GM19452 (cell line): ENCODE measurements around the gene AHCYL2.
"Not testable (repeated sequence)": the region's sequence is repeated elsewhere in the genome, so short reads cannot be mapped to it uniquely, and the experiment has no call there.

Experiments used
- ATAC-seq: cut with Tn5 transposase; IDR thresholded peaks from one replicate; pipeline ENCODE4 v1.9.1; 2021; ENCODE audit not compliant: unreplicated experiment

Gene AHCYL2

DNA sequence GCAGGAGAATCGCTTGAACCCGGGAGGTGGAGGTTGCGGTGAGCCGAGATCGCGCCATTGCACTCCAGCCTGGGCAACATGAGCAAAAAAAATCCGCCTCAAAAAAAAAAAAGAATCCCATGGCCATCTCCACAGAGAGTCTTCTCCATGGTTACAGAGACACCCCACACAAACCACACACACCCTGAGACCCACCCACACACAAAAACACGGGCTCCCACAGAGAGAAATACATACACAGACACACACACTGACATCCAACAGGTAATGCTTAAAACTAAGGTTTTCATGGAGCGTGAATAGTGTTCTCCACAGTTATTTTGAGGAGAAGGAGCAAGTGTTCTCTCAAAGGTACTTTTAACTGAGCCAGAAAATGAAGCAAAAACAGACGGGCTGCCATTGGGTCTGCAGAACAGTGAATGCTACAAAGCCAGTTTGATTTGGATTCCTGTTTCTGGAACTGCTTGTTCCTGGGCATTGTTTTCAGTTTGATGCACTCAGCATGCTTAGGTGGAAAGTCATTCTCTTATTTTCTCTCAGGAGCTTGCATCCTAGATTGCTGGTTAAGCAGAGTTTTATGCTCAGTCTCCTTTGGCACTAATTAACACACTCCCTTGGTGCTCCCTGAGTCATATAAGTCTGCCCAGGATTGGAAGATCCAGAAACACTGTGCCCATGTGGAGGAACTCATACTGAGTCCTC lies 15.4 kb downstream of the AHCYL2 start:
- no peak for ATAC-seq

DNA sequence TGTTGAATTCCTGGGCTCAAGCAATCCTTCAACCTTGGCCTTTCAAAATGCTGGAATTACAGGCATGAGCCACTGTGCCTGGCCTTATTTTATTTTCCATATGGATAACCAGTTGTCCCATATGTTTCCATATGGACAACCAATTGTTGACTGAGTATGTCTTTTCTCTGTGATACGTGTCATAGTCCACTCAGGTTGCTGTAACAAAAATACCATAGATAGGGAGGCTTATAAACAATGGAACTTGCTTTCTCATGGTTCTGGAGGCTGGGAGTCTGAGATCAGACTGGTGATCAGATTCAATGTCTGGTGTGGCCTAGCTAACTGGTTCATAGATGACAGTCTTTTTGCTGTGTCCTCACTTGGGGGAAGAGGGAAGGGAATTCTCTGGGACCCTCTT lies 19.4 kb downstream of the AHCYL2 start:
- ATAC-seq, result no peak

DNA sequence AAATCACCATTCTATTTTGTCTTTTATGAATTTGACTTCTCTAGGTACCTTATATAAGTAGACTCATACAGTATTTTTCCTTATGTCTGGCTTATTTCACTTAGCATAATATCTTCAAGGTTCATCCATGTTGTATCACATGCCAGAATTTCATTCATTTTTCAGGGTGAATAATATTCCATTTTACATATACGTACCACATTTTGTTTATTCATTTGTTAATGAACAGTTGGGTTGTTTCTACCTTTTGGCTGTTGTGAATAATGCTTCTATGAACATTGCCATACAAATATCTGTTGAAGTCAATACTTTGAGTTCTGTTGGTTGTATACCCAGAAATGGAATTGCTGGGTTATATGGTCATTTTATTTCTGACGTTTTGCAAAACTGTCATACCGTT lies 20.7 kb downstream of the AHCYL2 start:
- no peak for ATAC-seq

DNA sequence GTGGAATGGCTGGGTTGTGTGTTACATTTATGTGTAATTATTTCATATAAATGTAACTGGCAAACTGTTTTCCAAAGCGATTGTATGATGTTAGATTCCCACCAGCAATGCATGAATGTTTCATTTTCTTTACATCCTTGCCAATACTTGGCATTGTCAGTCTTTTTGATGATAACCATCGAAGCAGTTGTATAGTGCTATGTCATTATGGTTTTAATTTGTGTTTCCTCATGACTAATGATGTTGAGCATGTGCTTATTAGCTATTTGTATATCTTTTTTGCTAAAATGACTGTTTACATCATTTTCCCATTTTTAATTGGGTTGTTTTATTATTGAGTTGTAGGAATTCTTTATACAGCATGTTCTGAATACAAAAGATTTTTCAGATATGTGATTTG lies 22.3 kb downstream of the AHCYL2 start:
- ATAC-seq, result no peak

DNA sequence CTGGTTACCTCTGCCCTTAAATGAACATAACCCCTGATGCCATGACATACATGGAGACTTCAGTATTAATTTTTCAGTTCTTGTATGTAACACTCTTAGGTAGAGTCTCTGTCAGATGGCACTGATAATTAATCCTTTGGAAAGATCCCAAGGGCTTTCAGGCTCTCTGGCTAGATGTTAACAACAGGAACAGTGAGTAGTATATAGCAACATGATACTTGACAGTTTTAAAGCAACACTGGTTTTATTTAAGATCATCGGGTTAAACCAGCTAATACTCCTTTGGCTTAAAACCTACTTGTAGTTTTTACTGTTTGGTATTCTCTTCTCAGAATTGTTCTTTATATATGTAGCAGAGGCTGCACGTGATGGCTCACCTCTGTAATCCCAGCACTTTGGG lies 27.3 kb downstream of the AHCYL2 start:
- ATAC-seq, result no peak

DNA sequence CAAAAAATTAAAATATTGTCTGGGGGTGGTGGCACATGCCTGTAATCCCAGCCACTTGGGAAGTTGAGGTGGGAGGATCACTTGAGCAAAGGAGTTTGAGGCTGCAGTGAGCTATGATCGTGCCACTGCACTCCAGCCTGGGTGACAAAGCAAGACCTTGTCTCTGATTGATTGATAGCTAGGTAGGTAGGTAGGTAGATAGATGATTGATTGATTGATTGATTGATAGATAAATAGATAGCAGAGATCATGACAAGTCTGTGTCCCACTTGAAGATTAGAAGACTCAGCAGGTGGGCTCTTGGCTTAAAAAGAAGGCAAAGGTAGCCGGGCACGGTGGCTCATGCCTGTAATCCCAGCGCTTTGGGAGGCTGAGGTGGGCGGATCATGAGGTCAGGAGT lies 27.8 kb downstream of the AHCYL2 start:
- ATAC-seq, result not testable (repeated sequence)

DNA sequence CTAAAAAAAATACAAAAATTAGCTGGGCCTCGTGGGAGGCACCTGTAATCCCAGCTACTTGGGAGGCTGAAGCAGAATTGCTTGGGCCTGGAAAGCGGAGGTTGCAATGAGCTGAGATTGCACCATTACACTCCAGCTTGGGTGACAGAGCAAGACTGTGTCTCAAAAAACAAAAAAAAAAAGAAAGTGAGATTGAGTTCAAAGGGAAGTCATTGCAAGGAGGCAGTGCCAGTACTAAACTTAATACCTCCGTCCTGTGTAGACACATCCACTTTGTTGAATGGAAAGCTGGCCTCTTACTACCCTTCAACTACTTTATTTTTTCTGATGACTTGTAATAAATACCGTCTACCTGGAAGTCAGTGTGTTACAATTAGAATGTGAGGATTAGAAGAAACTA lies 31.0 kb downstream of the AHCYL2 start:
- ATAC-seq, result no peak

DNA sequence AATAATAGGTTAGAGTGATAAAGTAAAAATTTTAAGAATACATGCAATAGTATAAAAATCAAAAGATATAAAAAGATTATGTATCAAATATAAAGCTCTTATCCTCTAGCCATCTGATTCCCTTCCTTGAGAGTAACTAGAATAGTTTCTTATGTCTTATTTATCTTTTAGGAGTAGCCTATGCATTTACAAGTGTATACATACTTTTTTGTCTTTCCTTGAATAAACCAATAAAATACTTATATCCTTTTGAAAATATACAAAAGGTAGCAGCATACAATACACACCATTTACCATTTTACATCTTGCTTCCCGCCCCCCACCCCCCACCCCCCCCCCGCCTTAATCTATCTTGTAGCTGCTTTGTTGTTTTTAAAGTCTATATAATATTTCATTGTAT lies 31.4 kb downstream of the AHCYL2 start:
- no peak for ATAC-seq

DNA sequence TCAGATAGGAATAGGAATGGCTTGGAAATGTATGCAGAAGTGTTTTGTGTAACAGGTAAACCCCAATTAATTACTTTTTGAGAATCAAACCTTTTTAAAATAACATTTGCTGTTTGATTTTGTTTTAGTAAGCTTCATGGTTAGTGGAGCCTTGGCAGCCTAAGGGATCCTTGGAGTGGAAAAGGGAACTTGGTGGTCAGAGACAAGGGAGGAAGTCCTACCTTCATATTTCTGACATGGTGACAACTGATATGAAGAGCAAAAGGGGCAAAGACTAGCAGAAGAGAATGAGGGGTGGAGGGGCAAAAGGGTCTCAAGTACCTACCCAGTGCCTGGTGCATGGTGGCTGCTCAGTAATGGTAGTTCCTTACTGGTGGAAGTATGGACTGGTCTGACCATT lies 32.3 kb downstream of the AHCYL2 start:
- no peak for ATAC-seq

DNA sequence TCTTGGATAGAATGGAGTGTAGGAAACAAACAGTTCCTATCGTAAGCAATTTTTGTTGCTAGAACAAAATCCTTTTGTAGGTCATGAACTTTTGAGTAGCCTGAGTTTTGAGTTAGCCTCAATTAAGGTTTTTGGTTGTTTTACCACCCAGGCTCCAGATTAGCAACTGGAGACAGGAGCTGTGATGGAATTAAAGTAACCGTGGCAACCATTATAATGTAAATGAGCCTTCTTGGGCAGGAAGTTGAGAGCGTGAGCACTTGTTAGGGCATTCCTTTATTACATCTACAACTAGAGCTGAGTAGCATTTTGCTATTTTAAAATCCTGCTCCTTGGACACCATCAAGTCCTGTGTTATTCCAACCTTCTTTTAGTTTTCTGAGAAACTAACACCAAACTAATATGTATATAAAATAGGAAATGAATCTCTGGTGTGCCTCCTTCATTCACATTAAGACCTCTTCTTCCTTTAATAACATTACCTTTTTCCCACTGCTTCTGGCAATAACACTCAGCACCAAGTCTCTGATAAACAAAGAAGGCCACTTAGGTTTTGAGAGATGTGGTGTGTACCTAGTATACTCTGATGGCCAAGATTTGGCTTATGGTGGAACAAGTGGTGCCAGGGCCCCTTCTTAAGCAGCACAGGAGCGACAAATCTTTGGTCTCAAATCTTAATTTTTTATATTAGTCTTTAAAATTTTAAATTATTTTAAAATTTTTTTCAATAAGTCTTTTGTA lies 34.0 kb downstream of the AHCYL2 start:
- ATAC-seq, result no peak

DNA sequence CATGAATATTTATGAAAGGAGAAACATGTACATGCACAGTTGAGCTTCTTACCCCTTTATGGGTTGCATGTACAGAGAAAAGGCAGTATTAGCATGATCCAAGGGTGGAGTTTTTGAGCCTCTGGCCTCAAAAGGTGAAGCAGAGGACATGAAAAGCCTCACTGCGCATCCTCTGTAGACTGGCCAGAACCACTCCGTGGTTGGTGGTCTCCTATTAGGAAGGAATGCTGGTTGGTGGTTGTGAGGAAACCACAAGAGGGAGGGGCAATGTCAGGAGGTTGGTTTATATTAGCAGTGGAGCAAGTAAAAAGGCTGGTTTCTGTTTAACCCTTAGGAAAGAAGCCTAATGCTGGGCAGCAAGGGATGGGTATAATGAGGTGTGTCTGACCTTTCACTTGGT lies 37.5 kb downstream of the AHCYL2 start:
- ATAC-seq, result no peak

DNA sequence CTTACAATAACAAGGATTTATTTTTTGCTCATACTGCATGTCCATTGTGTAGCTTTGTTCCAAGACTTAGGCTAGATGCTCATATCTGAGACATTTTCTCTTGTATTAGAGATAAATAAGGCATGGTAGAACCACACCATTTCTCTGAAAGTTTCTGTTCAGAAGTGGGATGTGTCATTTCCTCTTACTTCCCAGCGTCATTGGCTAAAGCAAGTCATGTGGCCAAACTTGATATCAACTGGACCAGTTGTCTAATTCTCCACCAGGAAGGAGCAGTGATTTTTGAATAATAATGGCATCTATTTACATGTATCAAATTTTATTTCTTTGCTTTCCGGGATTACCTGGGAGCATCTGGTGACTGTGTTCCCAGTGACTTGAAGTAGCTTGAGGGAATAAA lies 38.3 kb downstream of the AHCYL2 start:
- no peak for ATAC-seq

DNA sequence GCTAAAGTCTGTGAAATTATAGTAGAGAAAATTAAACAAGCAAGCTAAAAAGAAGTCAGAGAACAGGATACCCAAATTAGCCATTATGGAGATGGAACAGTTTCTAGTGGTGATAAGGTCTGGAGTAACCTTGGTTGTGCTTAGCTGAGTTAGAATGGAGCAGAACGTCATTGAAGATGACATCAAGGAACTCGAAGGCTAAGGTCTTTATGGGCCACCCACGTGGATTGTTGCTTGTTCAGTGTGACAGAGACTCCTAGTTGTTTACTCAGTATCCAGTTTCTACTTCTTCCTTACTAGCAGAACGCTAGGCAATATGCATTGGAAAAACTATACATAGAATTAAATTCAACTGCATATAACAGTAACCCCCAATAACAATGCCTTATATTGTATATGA lies 39.7 kb downstream of the AHCYL2 start:
- ATAC-seq, result no peak

DNA sequence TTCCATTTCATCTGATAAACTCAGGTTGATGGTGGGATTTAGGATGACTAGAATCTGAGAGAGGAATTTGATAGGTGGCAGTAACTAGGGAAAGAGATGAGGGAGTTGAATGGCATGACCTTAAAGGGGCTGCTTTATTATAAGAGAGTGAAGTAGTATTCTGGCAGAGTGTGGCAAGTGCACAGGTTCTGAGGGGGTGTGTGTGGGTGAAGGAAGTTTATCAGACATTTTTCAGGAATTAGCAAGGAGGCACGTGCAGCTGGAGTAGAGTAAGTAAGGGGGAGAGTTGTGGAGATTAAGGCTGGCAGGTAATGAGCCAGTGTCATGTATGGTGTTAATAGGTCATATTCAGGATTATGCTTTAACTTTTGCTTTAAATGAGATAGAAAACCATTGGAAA lies 40.5 kb downstream of the AHCYL2 start:
- no peak for ATAC-seq

DNA sequence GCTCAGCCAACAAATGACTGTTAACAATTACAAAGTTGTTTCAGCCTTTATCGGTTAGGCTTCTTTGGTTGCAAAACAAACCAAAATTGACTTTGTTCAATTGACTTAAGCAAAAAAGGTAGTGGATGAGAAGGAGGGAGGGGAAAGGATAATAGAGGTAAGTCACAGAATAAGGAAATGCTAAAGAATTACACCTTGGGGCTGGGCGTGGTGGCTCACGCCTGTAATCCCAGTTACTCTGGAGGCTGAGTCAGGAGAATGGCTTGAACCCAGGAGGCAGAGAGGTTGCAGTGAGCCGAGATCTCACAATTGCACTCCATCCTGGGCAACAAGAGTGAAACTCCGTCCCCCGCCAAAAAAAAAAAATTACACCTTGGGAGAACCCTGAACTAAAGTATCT lies 41.4 kb downstream of the AHCYL2 start:
- ATAC-seq, result no peak

DNA sequence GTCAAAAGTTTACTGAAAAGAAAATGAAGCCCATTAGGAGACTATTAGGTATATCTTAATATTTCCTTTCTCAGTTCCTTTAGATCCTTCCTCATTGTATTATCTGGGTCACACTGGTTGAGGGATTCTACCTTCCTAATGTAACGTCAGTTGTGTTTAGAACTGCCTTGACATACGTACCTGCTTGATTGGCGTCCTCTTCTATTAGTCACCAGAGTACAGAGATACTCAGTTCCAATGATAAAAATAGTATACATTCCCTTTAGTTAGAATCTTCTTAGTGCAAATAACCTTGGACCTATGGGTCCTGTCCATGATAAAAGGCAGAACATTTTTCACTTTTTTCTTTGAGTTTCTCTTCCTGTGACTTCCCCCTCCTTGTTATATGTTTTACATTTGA lies 45.2 kb downstream of the AHCYL2 start:
- ATAC-seq, result no peak

DNA sequence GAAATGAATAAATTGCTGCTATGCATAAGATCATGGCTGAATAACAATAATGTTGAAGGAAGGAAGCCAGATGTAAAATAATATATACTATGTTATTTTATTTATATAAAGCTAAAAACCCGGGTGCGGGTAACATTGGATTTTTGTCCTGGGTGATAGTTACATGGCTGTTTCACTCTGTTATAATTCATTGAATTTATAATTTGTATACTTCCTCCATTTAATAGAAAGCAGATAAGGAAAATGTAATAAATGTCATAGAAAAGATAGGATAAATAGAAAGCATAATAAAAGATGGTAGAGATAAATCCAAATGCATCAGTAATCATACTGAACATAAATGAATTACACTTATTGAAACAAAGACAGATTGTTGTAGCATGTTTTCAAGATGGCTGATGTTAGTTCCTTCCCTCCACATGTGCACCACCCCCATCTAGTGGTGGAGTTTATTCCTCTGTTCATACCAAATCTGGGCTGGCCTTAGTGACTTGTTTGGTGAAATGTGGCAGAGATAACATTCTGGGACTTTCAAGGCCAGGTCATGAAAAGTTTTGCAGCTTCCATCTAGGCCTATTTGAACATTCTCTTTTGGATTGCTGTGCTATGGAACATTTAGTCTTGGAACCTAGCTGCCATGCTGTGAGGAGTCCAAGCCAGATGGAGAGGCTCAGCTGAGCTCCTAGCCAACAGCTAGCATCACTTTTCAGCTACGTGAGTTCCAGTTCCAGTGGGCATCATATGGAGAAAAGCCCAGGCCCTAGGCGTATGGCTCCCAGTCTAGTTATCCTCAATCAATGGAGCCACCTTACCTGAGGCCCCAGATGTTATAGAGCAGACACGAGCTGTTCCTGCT lies 46.9 kb downstream of the AHCYL2 start:
- no peak for ATAC-seq

DNA sequence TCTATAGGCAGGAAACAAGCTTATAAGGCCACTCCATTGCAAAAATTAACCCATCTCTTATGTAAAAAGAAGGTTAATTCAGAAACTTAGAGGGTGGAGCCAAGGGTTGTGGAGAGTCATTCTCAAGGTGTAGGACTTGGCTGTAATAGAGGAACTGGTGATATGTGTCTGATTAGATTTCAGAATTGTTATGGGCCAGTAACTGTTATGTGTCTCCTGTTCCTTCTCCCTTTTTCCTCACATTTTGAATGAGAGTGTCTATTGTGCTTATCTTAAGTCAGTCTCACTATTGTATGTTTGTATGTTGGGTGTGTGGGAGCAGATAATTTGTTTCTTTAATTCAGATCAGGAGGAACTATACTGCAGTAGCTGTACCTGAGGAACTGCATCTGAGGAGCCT lies 49.1 kb downstream of the AHCYL2 start:
- ATAC-seq, result no peak

DNA sequence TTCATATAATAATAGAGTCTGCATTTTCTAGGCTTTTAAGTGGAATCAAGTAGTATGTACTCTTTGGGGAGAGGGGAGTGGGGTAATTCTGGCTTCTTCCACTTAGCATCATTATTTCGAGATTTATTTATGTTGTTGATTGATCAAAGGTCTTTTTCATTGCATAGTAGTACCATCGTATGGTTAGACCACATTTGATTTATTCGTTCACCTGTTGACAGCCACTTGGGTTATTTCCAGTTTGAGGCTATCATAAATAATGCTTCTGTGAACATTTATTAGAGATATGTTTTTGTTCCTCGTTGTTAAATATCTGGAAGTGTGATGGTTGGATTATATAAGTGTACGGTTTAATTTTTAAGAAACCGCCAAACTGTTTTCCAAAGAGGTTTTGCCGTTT lies 52.8 kb downstream of the AHCYL2 start:
- ATAC-seq, result no peak

DNA sequence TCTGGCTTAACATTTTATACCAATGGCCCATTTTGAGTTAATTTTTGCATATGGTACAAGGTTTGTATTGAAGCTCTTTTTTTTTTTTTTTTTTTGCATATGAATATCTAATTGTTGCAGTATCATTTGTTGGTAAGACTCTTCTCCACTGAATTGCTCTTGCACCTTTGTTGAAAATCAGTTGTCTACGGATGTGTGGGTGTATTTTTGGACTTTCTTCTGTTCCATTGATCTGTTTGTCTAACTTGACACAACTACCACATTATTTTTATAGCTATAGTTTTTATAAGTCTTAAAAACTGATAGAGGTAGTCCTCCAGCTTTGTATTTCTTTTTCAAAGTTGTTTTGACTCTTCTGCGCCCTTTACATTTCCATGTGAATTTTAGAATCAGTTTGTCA lies 53.9 kb downstream of the AHCYL2 start:
- no peak for ATAC-seq

DNA sequence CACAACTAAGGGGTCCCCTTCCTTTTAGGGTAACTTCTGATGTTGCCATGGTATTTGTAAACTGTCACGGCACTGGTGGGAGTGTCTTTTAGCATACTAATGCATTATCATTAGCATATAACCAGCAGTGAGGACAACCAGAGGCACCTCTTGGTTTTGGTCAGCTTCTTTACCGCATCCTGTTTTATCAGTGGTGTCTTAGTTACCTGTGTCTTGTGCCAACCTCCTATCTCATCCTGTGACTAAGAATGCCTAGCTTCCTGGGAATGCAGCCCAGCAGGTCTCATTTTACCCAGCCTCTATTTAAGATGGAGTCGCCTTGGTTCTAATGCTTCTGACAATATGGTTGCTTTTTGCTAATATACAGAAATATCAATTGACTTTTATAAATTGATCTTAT lies 54.9 kb downstream of the AHCYL2 start:
- no peak for ATAC-seq

DNA sequence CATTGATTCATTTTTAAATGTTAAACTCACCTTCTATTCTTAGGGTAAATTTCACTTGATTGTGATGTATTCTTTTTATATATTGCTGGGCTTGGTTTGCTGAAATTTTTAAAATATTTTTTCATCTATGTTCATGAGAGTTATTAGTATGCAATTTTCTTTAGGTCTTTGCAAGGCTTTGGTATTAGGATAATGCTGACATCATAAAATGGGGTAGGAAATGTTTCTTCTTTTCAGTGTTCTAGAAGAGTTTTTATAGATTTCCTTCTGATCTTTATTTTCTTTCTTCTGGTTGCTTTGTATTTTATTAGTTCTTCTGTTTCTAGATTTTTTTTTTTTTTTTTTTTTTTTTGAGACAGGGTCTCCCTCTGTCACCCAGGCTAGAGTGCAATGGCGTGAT lies 56.3 kb downstream of the AHCYL2 start:
- no peak for ATAC-seq
